ENCODE data around the gene CACNG4. TPM values are rescaled to one million over a fixed set of nuclear protein-coding genes. Genes with fewer than 3 reads are reported as not detected.
A peak's percentile ranks its signal among the peaks of the same experiment; 100 is the strongest.

CACNG4 gene
- polyA plus RNA-seq, 1 experiment, result 0.06 TPM

GRCh38 chr17:66952031-66952524, 12.4 kb upstream of the CACNG4 start:
- ChIA-PET CTCF (no interaction called here), POLR2A (no interaction called here)
- H3K27me3 ChIP-seq (ENCODE audit: control insufficient read depth, insufficient read depth, low read length), result no peaks in the 10 kb centered on the region; the same call in 1 of the 2 replicates
- peak; percentile 65 for DNase-seq (ENCODE audit: low read depth)
- no peak for TF ChIP-seq CTCF (IDR thresholded peaks at IDR 0.05; ENCODE audit: insufficient read depth, low read depth, low read length)
- H3K4me3 ChIP-seq (ENCODE audit: low read depth, low read length), result no peak overlapping the region
- H3K36me3 ChIP-seq (ENCODE audit: control insufficient read depth, insufficient read depth, low read length), result no peaks in the 10 kb centered on the region

- POLR2A ChIA-PET, result no interaction called here
- no peaks in the 10 kb centered on the region; the same call in 1 of the 2 replicates for H3K27me3 ChIP-seq (ENCODE audit: control insufficient read depth, insufficient read depth, low read length)
- no peak for TF ChIP-seq CTCF (IDR thresholded peaks at IDR 0.05; ENCODE audit: insufficient read depth, low read depth, low read length)
- H3K36me3 ChIP-seq (ENCODE audit: control insufficient read depth, insufficient read depth, low read length), result no peaks in the 10 kb centered on the region
- CTCF ChIA-PET, result no interaction called here
- no peak overlapping the region for H3K4me3 ChIP-seq (ENCODE audit: low read depth, low read length)
- no peak for DNase-seq (ENCODE audit: low read depth)
These were observed 11.6 kb upstream of the CACNG4 start for GRCh38 chr17:66952681-66953629.

DNA sequence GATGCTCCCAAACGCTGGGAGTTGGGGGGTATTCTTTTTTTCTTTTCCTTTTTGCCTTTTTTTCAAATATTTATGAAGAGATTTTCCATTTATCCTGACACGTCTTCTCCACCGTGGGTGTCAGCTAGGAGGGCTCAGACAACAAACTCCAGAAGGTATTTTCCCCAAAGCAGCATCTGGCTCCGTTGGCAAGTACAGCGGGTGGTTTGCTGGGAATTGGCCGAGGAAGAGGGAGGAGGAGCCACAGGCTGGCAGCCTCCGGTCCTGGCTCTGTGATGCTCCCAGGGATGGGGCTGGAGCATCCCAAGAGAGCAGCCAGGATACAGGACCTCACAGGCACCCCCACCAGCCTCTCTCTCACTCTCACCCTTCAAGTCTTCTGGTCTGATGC, 10.9 kb upstream of the CACNG4 start:
- no peak overlapping the region for H3K4me3 ChIP-seq (ENCODE audit: low read depth, low read length)
- POLR2A ChIA-PET, result no interaction called here
- no peak for DNase-seq (ENCODE audit: low read depth)
- TF ChIP-seq CTCF (IDR thresholded peaks at IDR 0.05; ENCODE audit: insufficient read depth, low read depth, low read length), result no peak
- CTCF ChIA-PET, result no interaction called here
- H3K27me3 ChIP-seq (ENCODE audit: control insufficient read depth, insufficient read depth, low read length), result peaks cover 2% of the 10 kb centered on the region; the same call in 1 of the 2 replicates
- no peaks in the 10 kb centered on the region for H3K36me3 ChIP-seq (ENCODE audit: control insufficient read depth, insufficient read depth, low read length)

DNA sequence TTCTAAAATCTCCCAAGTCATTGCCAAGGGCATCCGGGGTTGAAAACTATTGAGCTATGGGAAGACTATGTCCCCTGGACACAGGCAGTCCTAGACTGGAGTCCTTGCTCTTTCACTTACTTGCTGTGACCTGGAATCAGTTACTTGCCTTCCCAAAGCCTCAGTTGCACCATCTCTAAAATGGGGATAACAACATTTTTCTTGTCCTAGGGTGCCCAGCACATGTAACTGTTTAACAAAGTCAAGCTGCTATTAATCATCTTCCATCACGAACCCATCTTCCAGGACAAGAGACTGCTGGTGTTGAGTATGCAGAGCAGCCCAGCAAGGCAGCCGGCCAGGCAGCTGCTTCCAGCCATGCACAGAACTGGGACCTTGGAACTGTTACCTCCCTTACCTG, 9.9 kb upstream of the CACNG4 start:
- CTCF ChIA-PET, result interaction anchor here (0.9 kb wide), 1 partner anchor 12 kb away, joined by 3 read pairs; no protein-coding TSS in a partner anchor
- no peak for DNase-seq (ENCODE audit: low read depth)
- Histone ChIP-seq H3K4me3 (ENCODE audit: low read depth, low read length) (no peak overlapping the region), H3K36me3 (ENCODE audit: control insufficient read depth, insufficient read depth, low read length) (no peaks in the 10 kb centered on the region), H3K27me3 (ENCODE audit: control insufficient read depth, insufficient read depth, low read length) (peaks cover 6% of the 10 kb centered on the region)
- POLR2A ChIA-PET, result no interaction called here
- no peak for TF ChIP-seq CTCF (IDR thresholded peaks at IDR 0.05; ENCODE audit: insufficient read depth, low read depth, low read length)

GRCh38 chr17:66955821-66956220, 8.7 kb upstream of the CACNG4 start:
- H3K36me3 ChIP-seq (ENCODE audit: control insufficient read depth, insufficient read depth, low read length), result no peaks in the 10 kb centered on the region
- H3K4me3 ChIP-seq (ENCODE audit: low read depth, low read length), result no peak overlapping the region
- CTCF ChIA-PET, result no interaction called here
- POLR2A ChIA-PET, result no interaction called here
- no peak for TF ChIP-seq CTCF (IDR thresholded peaks at IDR 0.05; ENCODE audit: insufficient read depth, low read depth, low read length)
- peaks cover 6% of the 10 kb centered on the region for H3K27me3 ChIP-seq (ENCODE audit: control insufficient read depth, insufficient read depth, low read length)
- DNase-seq (ENCODE audit: low read depth), result no peak
